GM12878 (cell line): ENCODE measurements around the gene SPACDR. TPM values are rescaled to one million over a fixed set of nuclear protein-coding genes. Genes with fewer than 3 reads are reported as not detected.

Experiments used
- BHLHE40 ChIP-seq, 2 experiments: fragments of 450-650 bp in 1 of 2; IDR thresholded peaks; 2 replicates each; pipeline ENCODE4 v1.6.1; 2011 to 2017; ENCODE audit warnings: low read depth in 2 of 2, borderline replicate concordance in 1 of 2, improper control_type of control experiment in 1 of 2, low read length in 1 of 2, mild to moderate bottlenecking in 1 of 2
- BRCA1 ChIP-seq: IDR thresholded peaks from 2 replicates; pipeline ENCODE4 v1.6.1; 2011; ENCODE audit warnings: low read depth, low read length, improper control_type of control experiment
- CBX5 ChIP-seq: sonication (generic); IDR thresholded peaks from 2 replicates; pipeline ENCODE4 v1.6.1; 2016; ENCODE audit warnings: low read depth, moderate library complexity, mild to moderate bottlenecking, inconsistent platforms
- CHD2 ChIP-seq: IDR thresholded peaks from 2 replicates; pipeline ENCODE4 v1.6.1; 2011; ENCODE audit warnings: low read depth, low read length, improper control_type of control experiment, borderline replicate concordance
- EGR1 ChIP-seq, 2 experiments: IDR thresholded peaks; 1 replicate in 1 of 2; 2 replicates in 1 of 2; pipeline ENCODE4 v1.6.1; 2011 to 2012; ENCODE audit warnings: low read depth in 2 of 2, low read length in 2 of 2, borderline replicate concordance in 1 of 2, mild to moderate bottlenecking in 1 of 2, moderate library complexity in 1 of 2
- GABPA ChIP-seq: IDR thresholded peaks from 2 replicates; pipeline ENCODE4 v1.6.1; 2014; ENCODE audit warnings: antibody characterized with exemption, low read depth, mild to moderate bottlenecking, inconsistent platforms
- IKZF1 ChIP-seq: fragments of 450-650 bp; conservative IDR thresholded peaks from 2 replicates; pipeline ENCODE4 v1.6.1; 2017; ENCODE audit warnings: antibody characterized with exemption, mild to moderate bottlenecking
- JUNB ChIP-seq: IDR thresholded peaks from 2 replicates; pipeline ENCODE4 v1.6.1; 2016; ENCODE audit warnings: antibody characterized with exemption, mild to moderate bottlenecking
- LARP7 ChIP-seq: fragments of 450-650 bp; IDR thresholded peaks from 2 replicates; pipeline ENCODE4 v1.6.1; 2017; ENCODE audit warnings: mild to moderate bottlenecking
- MYB ChIP-seq: fragments of 150-350 bp; IDR thresholded peaks from 2 replicates; pipeline ENCODE4 v1.6.1; 2014; ENCODE audit warnings: mild to moderate bottlenecking, low read depth, low read length, borderline replicate concordance
- PAX5 ChIP-seq: IDR thresholded peaks from 2 replicates; pipeline ENCODE4 v1.6.1; 2011; ENCODE audit warnings: low read depth, low read length, borderline replicate concordance
- POLR2A ChIP-seq: IDR thresholded peaks from 2 replicates; pipeline ENCODE4 v1.6.1; 2011; ENCODE audit warnings: low read depth, mild to moderate bottlenecking, low read length
- RBBP5 ChIP-seq: fragments of 200-600 bp; sonication (generic); conservative IDR thresholded peaks from 2 replicates; pipeline ENCODE4 v1.6.1; 2016
- RELA ChIP-seq: fragments of 450-650 bp; IDR thresholded peaks from 2 replicates; pipeline ENCODE4 v1.8.0; 2014; ENCODE audit warnings: borderline replicate concordance; ENCODE audit not compliant: partially characterized antibody
- SIN3A ChIP-seq: IDR thresholded peaks from 2 replicates; pipeline ENCODE4 v1.6.1; 2012; ENCODE audit warnings: low read depth, low read length, improper control_type of control experiment
- SMAD5 ChIP-seq: IDR thresholded peaks from 2 replicates; pipeline ENCODE4 v1.6.1; 2016; ENCODE audit warnings: antibody characterized with exemption, low read depth
- STAT3 ChIP-seq: IDR thresholded peaks from 2 replicates; pipeline ENCODE4 v1.6.1; 2011; ENCODE audit warnings: low read depth, low read length, improper control_type of control experiment
- TARDBP ChIP-seq: IDR thresholded peaks from 2 replicates; pipeline ENCODE4 v1.6.1; 2016; ENCODE audit warnings: borderline replicate concordance
- YY1 ChIP-seq: IDR thresholded peaks from 2 replicates; pipeline ENCODE4 v1.6.1; 2011; ENCODE audit warnings: low read depth, mild to moderate bottlenecking, low read length
- ZSCAN29 ChIP-seq: fragments of 450-650 bp; IDR thresholded peaks from 2 replicates; pipeline ENCODE4 v1.6.1; 2017; ENCODE audit warnings: mild to moderate bottlenecking, moderate library complexity
- polyA plus RNA-seq, 11 experiments: library from polyadenylated mRNA; depleted of rRNA in 4 of 11; unstranded in 6 of 11; stranded (reverse) in 5 of 11; fragments of >200 nt; fragmentation: Nextera tagmentation in 4 of 11; fragmentation: Illumina TruSeq in 1 of 11; extraction: Ambion mirVana in 4 of 11; extraction: Trizol in 1 of 11; gene quantifications; 1 replicate in 1 of 11; 2 replicates in 10 of 11; pipeline versions ENCODE4 v1.2.1 to v1.2.3, GENCODE V29; 2011 to 2016; ENCODE audit warnings: inconsistent platforms in 2 of 11, missing spikeins in 2 of 11, low read depth in 1 of 11
- total RNA-seq, 4 experiments: library from RNA; depleted of rRNA in 3 of 4; stranded (reverse); fragments of >200 nt in 3 of 4; fragmentation: Illumina TruSeq in 1 of 4; extraction: Trizol in 1 of 4; gene quantifications; 2 replicates each; pipeline versions ENCODE4 v1.2.1 to v1.2.3, GENCODE V29; 2013 to 2021
- TF ChIP-seq, protein P1 (sequence below): fragments of 450-650 bp; IDR thresholded peaks from 2 replicates; pipeline ENCODE4 v1.6.1; 2016; ENCODE audit warnings: mild to moderate bottlenecking
- TF ChIP-seq, protein P2 (sequence below): fragments of 450-650 bp; conservative IDR thresholded peaks from 2 replicates; pipeline ENCODE4 v1.6.1; 2017; ENCODE audit warnings: mild to moderate bottlenecking, moderate library complexity
- TF ChIP-seq, protein P3 (sequence below): IDR thresholded peaks from 2 replicates; pipeline ENCODE4 v1.6.1; 2012; ENCODE audit warnings: low read depth, low read length, improper control_type of control experiment
- TF ChIP-seq, protein P4 (sequence below): fragments of 450-650 bp; IDR thresholded peaks from 2 replicates; pipeline ENCODE4 v1.6.1; 2016; ENCODE audit warnings: mild to moderate bottlenecking, moderate library complexity, borderline replicate concordance

Gene SPACDR
- total and polyA plus RNA-seq, 10 of the 15 experiments (the other 5 are each of a cell fraction or from before 2014, with no cell fraction given), result 0.18 to 1.5 (median 0.63) TPM

DNA sequence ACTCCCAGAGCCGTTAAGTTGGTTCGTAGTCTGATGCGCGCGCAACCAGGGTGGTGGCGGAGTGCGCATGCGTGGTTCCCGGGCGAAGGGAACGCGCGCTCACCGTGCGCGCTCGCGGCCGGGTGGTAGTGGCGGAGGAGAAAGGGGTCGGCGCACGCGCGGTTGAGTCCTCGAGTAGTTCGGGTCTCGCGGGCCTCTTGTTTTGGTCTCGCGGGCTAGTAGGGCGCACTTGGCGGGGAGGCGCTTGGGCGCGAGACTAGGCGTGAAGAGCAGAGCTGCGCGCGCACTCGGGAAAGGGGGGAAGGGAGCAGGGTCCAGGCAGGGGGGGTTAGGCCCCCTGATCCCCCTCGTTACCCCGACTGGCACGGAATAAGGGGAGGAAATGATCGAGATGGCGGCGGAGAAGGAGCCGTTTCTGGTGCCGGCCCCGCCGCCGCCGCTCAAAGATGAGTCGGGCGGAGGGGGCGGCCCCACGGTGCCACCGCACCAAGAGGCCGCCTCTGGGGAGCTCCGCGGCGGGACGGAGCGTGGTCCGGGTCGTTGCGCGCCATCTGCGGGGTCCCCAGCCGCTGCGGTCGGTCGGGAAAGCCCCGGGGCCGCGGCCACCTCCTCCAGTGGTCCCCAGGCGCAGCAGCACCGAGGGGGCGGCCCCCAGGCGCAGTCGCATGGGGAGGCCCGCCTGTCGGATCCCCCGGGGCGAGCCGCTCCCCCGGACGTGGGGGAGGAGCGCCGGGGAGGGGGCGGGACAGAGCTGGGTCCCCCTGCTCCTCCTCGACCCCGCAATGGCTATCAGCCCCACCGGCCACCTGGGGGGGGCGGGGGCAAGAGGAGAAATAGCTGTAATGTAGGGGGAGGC, 34.2 kb downstream of the SPACDR start, which contains the start of gene MEPCE (continued):
- TF ChIP-seq, protein P1, sequence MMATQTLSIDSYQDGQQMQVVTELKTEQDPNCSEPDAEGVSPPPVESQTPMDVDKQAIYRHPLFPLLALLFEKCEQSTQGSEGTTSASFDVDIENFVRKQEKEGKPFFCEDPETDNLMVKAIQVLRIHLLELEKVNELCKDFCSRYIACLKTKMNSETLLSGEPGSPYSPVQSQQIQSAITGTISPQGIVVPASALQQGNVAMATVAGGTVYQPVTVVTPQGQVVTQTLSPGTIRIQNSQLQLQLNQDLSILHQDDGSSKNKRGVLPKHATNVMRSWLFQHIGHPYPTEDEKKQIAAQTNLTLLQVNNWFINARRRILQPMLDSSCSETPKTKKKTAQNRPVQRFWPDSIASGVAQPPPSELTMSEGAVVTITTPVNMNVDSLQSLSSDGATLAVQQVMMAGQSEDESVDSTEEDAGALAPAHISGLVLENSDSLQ, result peak; percentile 52
- TF ChIP-seq CHD2, result peak; percentile 87
- TF ChIP-seq, protein P2, sequence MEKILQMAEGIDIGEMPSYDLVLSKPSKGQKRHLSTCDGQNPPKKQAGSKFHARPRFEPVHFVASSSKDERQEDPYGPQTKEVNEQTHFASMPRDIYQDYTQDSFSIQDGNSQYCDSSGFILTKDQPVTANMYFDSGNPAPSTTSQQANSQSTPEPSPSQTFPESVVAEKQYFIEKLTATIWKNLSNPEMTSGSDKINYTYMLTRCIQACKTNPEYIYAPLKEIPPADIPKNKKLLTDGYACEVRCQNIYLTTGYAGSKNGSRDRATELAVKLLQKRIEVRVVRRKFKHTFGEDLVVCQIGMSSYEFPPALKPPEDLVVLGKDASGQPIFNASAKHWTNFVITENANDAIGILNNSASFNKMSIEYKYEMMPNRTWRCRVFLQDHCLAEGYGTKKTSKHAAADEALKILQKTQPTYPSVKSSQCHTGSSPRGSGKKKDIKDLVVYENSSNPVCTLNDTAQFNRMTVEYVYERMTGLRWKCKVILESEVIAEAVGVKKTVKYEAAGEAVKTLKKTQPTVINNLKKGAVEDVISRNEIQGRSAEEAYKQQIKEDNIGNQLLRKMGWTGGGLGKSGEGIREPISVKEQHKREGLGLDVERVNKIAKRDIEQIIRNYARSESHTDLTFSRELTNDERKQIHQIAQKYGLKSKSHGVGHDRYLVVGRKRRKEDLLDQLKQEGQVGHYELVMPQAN, result peak; percentile 85
- TF ChIP-seq BHLHE40 (IDR thresholded peaks at IDR 0.05; ENCODE audit: borderline replicate concordance in 1 of 2, low read depth in 2 of 2, low read length in 1 of 2), result peak in 1 of 2 experiments; percentile 65; a peak in 2 of 4 replicates
- TF ChIP-seq TARDBP, result 0 out of 2 replicates have a peak, but pooled peaks have one; percentile 20
- TF ChIP-seq GABPA, result no peak
- peak; percentile 44; the same call in 1 of the 2 replicates for TF ChIP-seq YY1
- peak in 1 of 2 experiments; percentile 77; a peak in 2 of 3 replicates for TF ChIP-seq EGR1 (IDR thresholded peaks at IDR 0.05; ENCODE audit: borderline replicate concordance in 1 of 2, low read depth in 2 of 2, low read length in 2 of 2)
- TF ChIP-seq, protein P3, sequence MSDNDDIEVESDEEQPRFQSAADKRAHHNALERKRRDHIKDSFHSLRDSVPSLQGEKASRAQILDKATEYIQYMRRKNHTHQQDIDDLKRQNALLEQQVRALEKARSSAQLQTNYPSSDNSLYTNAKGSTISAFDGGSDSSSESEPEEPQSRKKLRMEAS, result peak; percentile 21; the same call in 1 of the 2 replicates
- TF ChIP-seq POLR2A, result peak; percentile 69
- TF ChIP-seq ZSCAN29, result 0 out of 2 replicates have a peak, but pooled peaks have one; percentile 22
- no peak for TF ChIP-seq JUNB
- TF ChIP-seq LARP7, result peak; percentile 96
- TF ChIP-seq BRCA1, result peak; percentile 64
- TF ChIP-seq RBBP5, result no peak
- TF ChIP-seq SMAD5, result peak; percentile 12; the same call in 1 of the 2 replicates
- TF ChIP-seq, protein P4, sequence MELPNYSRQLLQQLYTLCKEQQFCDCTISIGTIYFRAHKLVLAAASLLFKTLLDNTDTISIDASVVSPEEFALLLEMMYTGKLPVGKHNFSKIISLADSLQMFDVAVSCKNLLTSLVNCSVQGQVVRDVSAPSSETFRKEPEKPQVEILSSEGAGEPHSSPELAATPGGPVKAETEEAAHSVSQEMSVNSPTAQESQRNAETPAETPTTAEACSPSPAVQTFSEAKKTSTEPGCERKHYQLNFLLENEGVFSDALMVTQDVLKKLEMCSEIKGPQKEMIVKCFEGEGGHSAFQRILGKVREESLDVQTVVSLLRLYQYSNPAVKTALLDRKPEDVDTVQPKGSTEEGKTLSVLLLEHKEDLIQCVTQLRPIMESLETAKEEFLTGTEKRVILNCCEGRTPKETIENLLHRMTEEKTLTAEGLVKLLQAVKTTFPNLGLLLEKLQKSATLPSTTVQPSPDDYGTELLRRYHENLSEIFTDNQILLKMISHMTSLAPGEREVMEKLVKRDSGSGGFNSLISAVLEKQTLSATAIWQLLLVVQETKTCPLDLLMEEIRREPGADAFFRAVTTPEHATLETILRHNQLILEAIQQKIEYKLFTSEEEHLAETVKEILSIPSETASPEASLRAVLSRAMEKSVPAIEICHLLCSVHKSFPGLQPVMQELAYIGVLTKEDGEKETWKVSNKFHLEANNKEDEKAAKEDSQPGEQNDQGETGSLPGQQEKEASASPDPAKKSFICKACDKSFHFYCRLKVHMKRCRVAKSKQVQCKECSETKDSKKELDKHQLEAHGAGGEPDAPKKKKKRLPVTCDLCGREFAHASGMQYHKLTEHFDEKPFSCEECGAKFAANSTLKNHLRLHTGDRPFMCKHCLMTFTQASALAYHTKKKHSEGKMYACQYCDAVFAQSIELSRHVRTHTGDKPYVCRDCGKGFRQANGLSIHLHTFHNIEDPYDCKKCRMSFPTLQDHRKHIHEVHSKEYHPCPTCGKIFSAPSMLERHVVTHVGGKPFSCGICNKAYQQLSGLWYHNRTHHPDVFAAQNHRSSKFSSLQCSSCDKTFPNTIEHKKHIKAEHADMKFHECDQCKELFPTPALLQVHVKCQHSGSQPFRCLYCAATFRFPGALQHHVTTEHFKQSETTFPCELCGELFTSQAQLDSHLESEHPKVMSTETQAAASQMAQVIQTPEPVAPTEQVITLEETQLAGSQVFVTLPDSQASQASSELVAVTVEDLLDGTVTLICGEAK, result no peak
- peak; percentile 79 for TF ChIP-seq RELA
- no peak for TF ChIP-seq STAT3
- peak; percentile 35; the same call in 1 of the 2 replicates for TF ChIP-seq PAX5
- TF ChIP-seq IKZF1, result peak; percentile 70
- peak; percentile 66; the same call in 1 of the 2 replicates for TF ChIP-seq SIN3A
- TF ChIP-seq CBX5, result no peak
- TF ChIP-seq MYB, result no peak
